Measurements from ENCODE around the gene ZNF500. TPM values are rescaled to one million over a fixed set of nuclear protein-coding genes. Genes with fewer than 3 reads are reported as not detected.

The ZNF500 gene
- total and polyA plus RNA-seq, 8 donors = 0.45 to 19.3 (median 4.5) TPM

DNA sequence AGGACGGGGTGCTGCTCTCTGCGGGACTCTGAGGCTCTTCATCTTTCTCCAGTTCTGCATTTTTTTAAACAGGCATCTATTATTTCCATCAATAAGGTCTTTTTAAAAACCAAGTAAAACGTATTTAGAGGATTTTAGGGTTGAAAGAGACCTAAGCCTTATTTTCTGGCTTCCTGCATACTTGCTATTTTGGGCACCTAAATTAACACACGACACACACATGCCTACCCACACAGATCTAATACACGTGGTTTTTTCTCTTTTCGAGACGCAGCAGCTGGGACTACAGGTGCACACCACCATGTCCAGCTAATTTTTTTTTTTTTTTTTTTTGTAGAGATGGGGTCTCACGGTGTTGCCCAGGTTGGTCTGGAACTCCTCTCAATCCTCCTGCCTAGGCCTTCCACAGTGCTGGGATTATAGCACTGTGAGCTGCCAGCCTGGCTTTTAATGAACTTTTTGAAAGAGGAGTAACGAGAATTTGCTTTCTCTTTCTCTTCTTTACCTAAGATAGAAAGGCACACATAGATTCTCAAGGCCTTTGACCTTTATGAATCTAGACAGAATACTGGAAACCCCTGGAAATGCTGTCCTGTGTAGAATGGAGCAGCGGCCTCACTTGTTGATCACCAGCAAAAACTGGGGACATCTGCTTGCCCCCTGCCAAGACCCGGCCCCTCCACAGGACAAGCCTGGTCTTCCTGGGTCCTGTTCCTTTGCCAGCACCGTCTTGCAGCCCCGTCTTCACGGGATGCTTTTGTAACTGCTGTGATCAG is 18.9 kb downstream of the ZNF500 start:
- peaks cover 24 to 49% (median 45%) of the 10 kb centered on the region in 4 donors for H3K36me3 ChIP-seq
- H3K9me3 ChIP-seq = no peaks in the 10 kb centered on the region
- no peak overlapping the region for H3K4me3 ChIP-seq
- H3K27me3 ChIP-seq = no peaks in the 10 kb centered on the region
- no peak for DNase-seq
- TF ChIP-seq, protein P1, sequence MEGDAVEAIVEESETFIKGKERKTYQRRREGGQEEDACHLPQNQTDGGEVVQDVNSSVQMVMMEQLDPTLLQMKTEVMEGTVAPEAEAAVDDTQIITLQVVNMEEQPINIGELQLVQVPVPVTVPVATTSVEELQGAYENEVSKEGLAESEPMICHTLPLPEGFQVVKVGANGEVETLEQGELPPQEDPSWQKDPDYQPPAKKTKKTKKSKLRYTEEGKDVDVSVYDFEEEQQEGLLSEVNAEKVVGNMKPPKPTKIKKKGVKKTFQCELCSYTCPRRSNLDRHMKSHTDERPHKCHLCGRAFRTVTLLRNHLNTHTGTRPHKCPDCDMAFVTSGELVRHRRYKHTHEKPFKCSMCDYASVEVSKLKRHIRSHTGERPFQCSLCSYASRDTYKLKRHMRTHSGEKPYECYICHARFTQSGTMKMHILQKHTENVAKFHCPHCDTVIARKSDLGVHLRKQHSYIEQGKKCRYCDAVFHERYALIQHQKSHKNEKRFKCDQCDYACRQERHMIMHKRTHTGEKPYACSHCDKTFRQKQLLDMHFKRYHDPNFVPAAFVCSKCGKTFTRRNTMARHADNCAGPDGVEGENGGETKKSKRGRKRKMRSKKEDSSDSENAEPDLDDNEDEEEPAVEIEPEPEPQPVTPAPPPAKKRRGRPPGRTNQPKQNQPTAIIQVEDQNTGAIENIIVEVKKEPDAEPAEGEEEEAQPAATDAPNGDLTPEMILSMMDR (IDR thresholded peaks at IDR 0.05) = no peak
- TF ChIP-seq POLR2A (IDR thresholded peaks at IDR 0.05) (no peak), POLR2AphosphoS5 (IDR thresholded peaks at IDR 0.05) (no peak), EP300 (IDR thresholded peaks at IDR 0.05) (no peak)
- WGBS, 5 donors = 76 to 85% (median 82%) methylated on average over 14 of the region's 14 CpGs
- no peak overlapping the region for H3K27ac ChIP-seq
- H3K4me1 ChIP-seq = peaks cover 15 to 24% (median 20%) of the 10 kb centered on the region in 4 donors
- intact Hi-C loops (cut with DNase I; ENCODE audit: low total_unique reads) = no loop called here

DNA sequence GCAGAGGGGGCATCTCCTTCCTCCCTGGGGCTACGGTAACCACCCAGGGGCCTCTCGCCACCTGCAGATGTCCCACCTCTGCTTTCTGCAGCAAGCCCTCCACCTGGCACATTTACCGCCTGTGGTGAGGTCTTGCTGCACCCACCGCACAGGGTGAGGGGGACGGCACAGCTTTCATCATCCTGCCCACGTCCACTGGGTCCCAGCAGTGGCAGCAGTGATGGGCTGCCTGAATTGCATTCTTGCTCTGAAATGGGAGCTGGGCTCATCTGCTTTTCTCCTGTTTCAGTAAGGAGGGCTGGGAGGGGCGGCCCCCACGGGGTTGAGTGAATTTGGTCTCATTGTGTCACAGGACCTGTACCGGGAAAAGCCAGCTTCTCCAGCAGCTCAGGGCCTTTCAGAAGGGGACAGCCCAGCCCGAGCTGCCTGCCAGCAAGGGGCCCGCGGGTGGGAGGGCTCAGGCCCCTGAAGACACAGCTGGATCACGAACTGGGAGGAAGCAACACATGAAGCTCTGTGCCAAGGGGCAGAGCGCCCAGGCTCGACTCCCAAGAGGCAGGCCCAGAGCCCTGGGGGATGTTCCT is 19.9 kb downstream of the ZNF500 start:
- no peaks in the 10 kb centered on the region for H3K27me3 ChIP-seq
- no peak overlapping the region for H3K4me3 ChIP-seq
- peak overlapping the region in 2 of 5 donors; percentile 25 to 38 for H3K27ac ChIP-seq
- H3K9me3 ChIP-seq = no peaks in the 10 kb centered on the region
- peaks cover 14 to 39% (median 35%) of the 10 kb centered on the region in 4 donors for H3K36me3 ChIP-seq
- intact Hi-C loops (cut with DNase I; ENCODE audit: low total_unique reads) = no loop called here
- TF ChIP-seq, protein P1 (IDR thresholded peaks at IDR 0.05) = no peak
- 29 to 63% (median 60%) methylated on average over 3 to 15 of the region's 15 CpGs for WGBS, 5 donors
- H3K4me1 ChIP-seq = peaks cover 15 to 27% (median 22%) of the 10 kb centered on the region in 4 donors
- peak in 1 of 2 donors; percentile 70 for DNase-seq

GRCh38 chr16:4746215-4746614 is 20.7 kb downstream of the ZNF500 start:
- Histone ChIP-seq H3K36me3 (peaks cover 5 to 30% (median 26%) of the 10 kb centered on the region in 4 donors), H3K9me3 (no peaks in the 10 kb centered on the region), H3K4me1 (peaks cover 15 to 27% (median 22%) of the 10 kb centered on the region in 4 donors), H3K27me3 (no peaks in the 10 kb centered on the region), H3K27ac (peak overlapping the region in 1 of 5 donors; percentile 20), H3K4me3 (no peak overlapping the region)
- 40 to 76% (median 54%) methylated on average over 6 to 8 of the region's 8 CpGs for WGBS, 5 donors
- TF ChIP-seq EP300 (IDR thresholded peaks at IDR 0.05) (no peak), POLR2A (IDR thresholded peaks at IDR 0.05) (no peak), POLR2AphosphoS5 (IDR thresholded peaks at IDR 0.05) (no peak)
- TF ChIP-seq, protein P1 (IDR thresholded peaks at IDR 0.05) = no peak
- intact Hi-C loops (cut with DNase I; ENCODE audit: low total_unique reads) = no loop called here
- DNase-seq = peak in 1 of 2 donors; percentile 30

DNA sequence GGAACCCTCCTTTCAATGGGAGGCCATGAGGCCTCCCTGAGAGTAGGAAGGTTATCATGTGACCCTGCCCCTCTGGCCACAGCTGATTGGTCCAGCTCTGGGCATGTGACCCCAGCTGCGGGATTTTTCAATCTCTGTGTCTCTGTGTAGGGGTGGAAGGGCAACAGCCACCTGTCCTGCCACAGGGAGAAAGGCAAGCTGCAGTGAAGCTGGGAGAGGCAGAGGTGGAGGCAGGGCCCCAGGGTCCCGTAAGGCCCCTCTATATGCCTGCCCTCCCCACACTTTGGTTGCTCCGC is 21.7 kb downstream of the ZNF500 start:
- H3K27ac ChIP-seq = no peak overlapping the region
- peaks cover 15 to 27% (median 22%) of the 10 kb centered on the region in 4 donors for H3K4me1 ChIP-seq
- intact Hi-C loops (cut with DNase I; ENCODE audit: low total_unique reads) = no loop called here
- TF ChIP-seq EP300 (IDR thresholded peaks at IDR 0.05) (no peak), POLR2AphosphoS5 (IDR thresholded peaks at IDR 0.05) (no peak), POLR2A (IDR thresholded peaks at IDR 0.05) (no peak)
- TF ChIP-seq, protein P1 (IDR thresholded peaks at IDR 0.05) = no peak
- H3K9me3 ChIP-seq = no peaks in the 10 kb centered on the region
- no peak for DNase-seq
- H3K27me3 ChIP-seq = no peaks in the 10 kb centered on the region
- H3K4me3 ChIP-seq = no peak overlapping the region
- WGBS, 5 donors = 73 to 85% (median 81%) methylated on average over 3 of the region's 3 CpGs
- peaks cover 0 to 20% (median 16%) of the 10 kb centered on the region in 4 donors for H3K36me3 ChIP-seq

Data from stomach (tissue), 9 donors.